HEK293 (cell line): ENCODE measurements around the gene HDLBP.

Experiments
- OVOL3 ChIP-seq: fragments of 450-650 bp; formaldehyde crosslinking; IDR thresholded peaks from 2 replicates; pipeline ENCODE4 v1.5.1; 2016; ENCODE audit warnings: missing biosample characterization, missing genetic modification characterization
- PATZ1 ChIP-seq: fragments of 450-650 bp; formaldehyde crosslinking; IDR thresholded peaks from 2 replicates; pipeline ENCODE4 v1.5.1; 2016; ENCODE audit warnings: missing biosample characterization, missing genetic modification characterization
- REST ChIP-seq: fragments of 450-650 bp; formaldehyde crosslinking; IDR thresholded peaks from 2 replicates; pipeline ENCODE4 v1.5.1; 2016; ENCODE audit warnings: missing biosample characterization, missing genetic modification characterization
- SCRT1 ChIP-seq: fragments of 450-650 bp; formaldehyde crosslinking; IDR thresholded peaks from 2 replicates; pipeline ENCODE4 v1.5.1; 2016; ENCODE audit warnings: missing biosample characterization, missing genetic modification characterization, borderline replicate concordance
- YY1 ChIP-seq: fragments of 450-650 bp; formaldehyde crosslinking; IDR thresholded peaks from 2 replicates; pipeline ENCODE4 v1.5.1; 2018; ENCODE audit warnings: missing biosample characterization, missing genetic modification characterization
- ZBTB20 ChIP-seq: fragments of 450-650 bp; formaldehyde crosslinking; IDR thresholded peaks from 2 replicates; pipeline ENCODE4 v1.5.1; 2016; ENCODE audit warnings: missing biosample characterization, missing genetic modification characterization
- ZNF596 ChIP-seq: fragments of 450-650 bp; IDR thresholded peaks from 2 replicates; pipeline ENCODE4 v1.5.0; 2018; ENCODE audit warnings: missing biosample characterization, mild to moderate bottlenecking, missing genetic modification characterization, moderate library complexity
- ZNF670 ChIP-seq: fragments of 450-650 bp; formaldehyde crosslinking; IDR thresholded peaks from 2 replicates; pipeline ENCODE4 v1.5.1; 2016; ENCODE audit warnings: missing biosample characterization, missing genetic modification characterization, low read depth
- ZNF677 ChIP-seq: fragments of 450-650 bp; IDR thresholded peaks from 2 replicates; pipeline ENCODE4 v1.5.0; 2018; ENCODE audit warnings: missing biosample characterization, mild to moderate bottlenecking, missing genetic modification characterization, moderate library complexity
- ZNF707 ChIP-seq: fragments of 450-650 bp; formaldehyde crosslinking; IDR thresholded peaks from 2 replicates; pipeline ENCODE4 v1.5.1; 2016; ENCODE audit warnings: missing biosample characterization, missing genetic modification characterization
- TF ChIP-seq, protein P1 (sequence below): fragments of 450-650 bp; formaldehyde crosslinking; optimal IDR thresholded peaks from 2 replicates; pipeline ENCODE3; 2016; ENCODE audit warnings: missing biosample characterization, mild to moderate bottlenecking, missing genetic modification characterization
- TF ChIP-seq, protein P2 (sequence below): fragments of 450-650 bp; formaldehyde crosslinking; IDR thresholded peaks from 2 replicates; pipeline ENCODE4 v1.5.1; 2016; ENCODE audit warnings: missing biosample characterization, missing genetic modification characterization
- TF ChIP-seq, protein P3 (sequence below): fragments of 450-650 bp; formaldehyde crosslinking; IDR thresholded peaks from 2 replicates; pipeline ENCODE4 v1.5.1; 2016; ENCODE audit warnings: missing biosample characterization, missing genetic modification characterization

GRCh38 chr2:241182531-241183133 lies 132.8 kb downstream of the HDLBP start:
- no peak for TF ChIP-seq ZBTB20 (tag by site-specific recombination)
- no peak for TF ChIP-seq ZNF677 (tag by site-specific recombination)
- TF ChIP-seq, protein P1, sequence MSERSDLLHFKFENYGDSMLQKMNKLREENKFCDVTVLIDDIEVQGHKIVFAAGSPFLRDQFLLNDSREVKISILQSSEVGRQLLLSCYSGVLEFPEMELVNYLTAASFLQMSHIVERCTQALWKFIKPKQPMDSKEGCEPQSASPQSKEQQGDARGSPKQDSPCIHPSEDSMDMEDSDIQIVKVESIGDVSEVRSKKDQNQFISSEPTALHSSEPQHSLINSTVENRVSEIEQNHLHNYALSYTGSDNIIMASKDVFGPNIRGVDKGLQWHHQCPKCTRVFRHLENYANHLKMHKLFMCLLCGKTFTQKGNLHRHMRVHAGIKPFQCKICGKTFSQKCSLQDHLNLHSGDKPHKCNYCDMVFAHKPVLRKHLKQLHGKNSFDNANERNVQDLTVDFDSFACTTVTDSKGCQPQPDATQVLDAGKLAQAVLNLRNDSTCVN, result no peak
- TF ChIP-seq, protein P2, sequence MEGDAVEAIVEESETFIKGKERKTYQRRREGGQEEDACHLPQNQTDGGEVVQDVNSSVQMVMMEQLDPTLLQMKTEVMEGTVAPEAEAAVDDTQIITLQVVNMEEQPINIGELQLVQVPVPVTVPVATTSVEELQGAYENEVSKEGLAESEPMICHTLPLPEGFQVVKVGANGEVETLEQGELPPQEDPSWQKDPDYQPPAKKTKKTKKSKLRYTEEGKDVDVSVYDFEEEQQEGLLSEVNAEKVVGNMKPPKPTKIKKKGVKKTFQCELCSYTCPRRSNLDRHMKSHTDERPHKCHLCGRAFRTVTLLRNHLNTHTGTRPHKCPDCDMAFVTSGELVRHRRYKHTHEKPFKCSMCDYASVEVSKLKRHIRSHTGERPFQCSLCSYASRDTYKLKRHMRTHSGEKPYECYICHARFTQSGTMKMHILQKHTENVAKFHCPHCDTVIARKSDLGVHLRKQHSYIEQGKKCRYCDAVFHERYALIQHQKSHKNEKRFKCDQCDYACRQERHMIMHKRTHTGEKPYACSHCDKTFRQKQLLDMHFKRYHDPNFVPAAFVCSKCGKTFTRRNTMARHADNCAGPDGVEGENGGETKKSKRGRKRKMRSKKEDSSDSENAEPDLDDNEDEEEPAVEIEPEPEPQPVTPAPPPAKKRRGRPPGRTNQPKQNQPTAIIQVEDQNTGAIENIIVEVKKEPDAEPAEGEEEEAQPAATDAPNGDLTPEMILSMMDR, result no peak
- TF ChIP-seq ZNF596 (tag by site-specific recombination), result no peak
- no peak for TF ChIP-seq REST
- no peak for TF ChIP-seq PATZ1 (tag by site-specific recombination)
- no peak for TF ChIP-seq ZNF707 (tag by site-specific recombination)
- no peak for TF ChIP-seq YY1 (tag by site-specific recombination)
- 0 out of 2 replicates have a peak, but pooled peaks have one; percentile 30 for TF ChIP-seq SCRT1 (tag by site-specific recombination)
- TF ChIP-seq, protein P3, sequence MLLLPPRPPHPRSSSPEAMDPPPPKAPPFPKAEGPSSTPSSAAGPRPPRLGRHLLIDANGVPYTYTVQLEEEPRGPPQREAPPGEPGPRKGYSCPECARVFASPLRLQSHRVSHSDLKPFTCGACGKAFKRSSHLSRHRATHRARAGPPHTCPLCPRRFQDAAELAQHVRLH (tag by site-specific recombination), result no peak
- no peak for TF ChIP-seq ZNF670
- TF ChIP-seq OVOL3 (tag by site-specific recombination), result no peak
